Fibroblast of skin of abdomen (primary cell): Measurements from ENCODE around the gene FREM1. TPM values are rescaled to one million over a fixed set of nuclear protein-coding genes. Genes with fewer than 3 reads are reported as not detected.
"Not testable (repeated sequence)": the region's sequence is repeated elsewhere in the genome, so short reads cannot be mapped to it uniquely, and the experiment has no call there.

Experiments used
- DNase-seq: peaks from one replicate; pipeline ENCODE4 v3.0.0-alpha.2; 2013
- polyA plus RNA-seq, 2 experiments: library from polyadenylated mRNA; unstranded; fragments of 120-200 nt; gene quantifications; one replicate each; pipeline ENCODE4 v1.2.1, GENCODE V29; 2013; ENCODE audit not compliant: insufficient read length in 2 of 2

The FREM1 gene
- 0.26 TPM for polyA plus RNA-seq (2013, experiment 1 of 2; ENCODE audit: insufficient read length)
- polyA plus RNA-seq (2013, experiment 2 of 2; ENCODE audit: insufficient read length): 0.20 TPM

DNA sequence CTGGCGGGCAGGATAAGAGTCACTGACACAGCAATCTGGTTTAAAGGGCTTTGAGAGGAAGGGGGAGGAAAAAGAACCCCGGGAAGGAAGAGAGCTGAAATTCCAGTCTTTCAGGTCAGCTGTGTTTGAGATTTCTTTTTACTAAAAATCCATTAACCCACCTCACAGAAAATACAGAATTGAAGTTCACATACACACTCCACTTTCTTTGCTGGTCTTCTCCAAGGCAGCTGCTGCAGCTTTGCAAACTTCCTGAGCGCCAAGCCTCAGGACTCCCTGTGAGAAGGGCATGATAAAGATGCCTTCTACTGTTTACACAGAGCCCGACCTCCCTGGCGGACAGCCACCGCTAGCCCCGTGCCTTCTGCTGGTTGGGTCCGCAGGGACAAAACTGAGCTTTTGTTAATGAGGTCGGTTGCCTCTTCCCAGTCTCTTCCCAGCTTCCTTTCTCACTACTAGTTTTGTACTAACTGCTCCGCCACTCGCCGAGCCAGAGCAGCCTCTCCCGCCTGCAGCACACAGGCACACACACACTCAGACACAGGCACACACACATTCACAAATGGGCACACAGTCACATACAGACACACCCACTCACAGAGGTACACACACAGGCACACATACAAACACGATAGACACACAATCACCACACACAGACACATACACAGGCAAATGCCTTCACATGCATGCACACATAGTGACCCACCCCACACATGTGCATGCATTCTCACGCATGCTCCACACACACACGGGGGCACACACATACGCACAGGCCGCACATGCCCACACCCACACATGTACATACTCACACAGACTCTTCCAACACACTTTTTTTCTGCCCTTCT lies at the start of gene FREM1:
Gene FREM1 (minus strand): TSS at position 468 of the 845 bp plus-strand sequence. CDS start 41,451 bp downstream, outside the sequence.
- DNase-seq: peak; percentile 20

DNA sequence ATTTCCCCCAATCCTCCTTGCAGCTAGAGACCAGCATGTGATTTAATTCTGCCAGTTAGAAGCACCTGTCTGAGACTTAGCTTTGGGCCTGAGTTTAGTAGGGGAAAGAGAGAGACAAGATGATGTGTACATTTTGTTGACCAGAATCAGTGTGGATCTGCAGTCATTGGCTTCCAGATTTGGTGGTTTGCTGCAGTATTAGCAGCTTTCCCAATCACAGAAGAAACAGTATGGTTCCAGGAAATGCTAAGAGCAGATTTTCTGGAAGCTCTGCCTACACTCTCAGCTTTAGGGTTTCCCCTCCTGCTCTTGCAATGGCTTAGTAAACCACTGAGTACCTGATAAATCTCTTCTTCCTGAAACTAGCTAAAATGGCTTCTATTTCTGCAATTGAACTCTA lies 48.8 kb upstream of the FREM1 start:
- DNase-seq: no peak

GRCh38 chr9:14957109-14957508 lies 46.9 kb upstream of the FREM1 start:
- DNase-seq: no peak

GRCh38 chr9:14956208-14956607 lies 46.0 kb upstream of the FREM1 start:
- DNase-seq: no peak

DNA sequence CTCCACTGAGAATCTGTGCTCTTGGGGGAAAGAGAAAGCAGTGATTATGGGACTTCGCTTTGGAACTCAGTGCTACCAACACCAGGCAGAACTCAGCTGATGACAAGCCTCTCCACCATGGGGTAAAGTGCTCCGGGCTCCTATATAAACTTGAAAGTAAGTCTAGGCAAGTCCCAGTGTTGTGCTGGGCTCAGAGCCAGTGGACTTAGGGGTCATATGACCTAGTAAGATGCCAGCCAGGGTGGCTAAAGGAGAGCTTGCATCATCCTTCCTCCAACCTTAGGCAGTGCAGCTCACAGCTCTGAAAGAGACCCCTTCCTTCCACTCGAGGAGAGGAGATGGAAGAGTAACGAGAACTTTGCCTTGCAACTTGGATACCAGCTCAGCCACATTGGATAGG lies 35.1 kb upstream of the FREM1 start:
- no peak for DNase-seq

DNA sequence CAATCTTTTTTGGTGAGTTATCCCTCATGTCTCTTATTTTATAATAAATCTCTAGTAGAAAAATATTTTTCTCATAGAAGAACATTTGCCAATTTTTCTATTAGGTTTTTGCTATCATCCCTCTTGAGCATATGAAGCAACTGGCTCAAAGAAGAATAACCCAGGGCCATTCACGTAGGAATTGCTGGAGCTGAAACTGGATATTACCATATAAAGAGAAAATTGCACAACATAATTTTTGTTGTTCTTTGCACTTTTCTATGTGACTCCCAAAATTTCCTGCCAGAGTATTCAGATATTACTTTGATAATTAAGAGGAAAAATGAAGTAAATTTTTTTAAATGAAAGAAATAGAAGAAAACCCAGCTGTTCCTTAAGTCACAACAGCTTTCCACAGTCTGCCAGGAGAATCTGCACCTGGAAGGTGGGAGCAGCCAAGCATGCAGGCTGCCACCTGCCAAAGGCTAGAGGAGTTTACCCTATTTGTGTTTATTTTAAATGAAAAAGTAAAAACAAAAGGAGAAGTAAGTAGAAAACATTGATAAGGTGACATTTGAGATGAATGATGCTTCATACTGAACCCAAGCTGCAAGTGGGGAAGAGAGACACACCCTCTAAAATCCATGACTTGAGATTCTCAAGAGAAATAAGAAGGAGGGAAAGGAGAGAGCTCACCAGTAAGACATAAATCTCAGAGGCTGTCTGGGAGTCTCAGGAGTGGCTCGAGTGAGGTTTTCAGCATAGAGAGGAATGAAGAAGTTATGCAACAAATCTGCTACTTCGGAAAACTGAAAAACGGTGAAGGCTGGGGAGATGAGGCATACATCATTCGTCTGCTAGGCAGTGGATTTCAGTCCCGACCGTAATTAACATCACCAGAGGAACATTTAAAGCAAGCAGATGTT lies 31.5 kb upstream of the FREM1 start:
- DNase-seq: peak; percentile 60

- no peak for DNase-seq
These were observed 29.1 kb upstream of the FREM1 start for GRCh38 chr9:14939378-14939777.

GRCh38 chr9:14937216-14937615 lies 27.0 kb upstream of the FREM1 start:
- no peak for DNase-seq

DNA sequence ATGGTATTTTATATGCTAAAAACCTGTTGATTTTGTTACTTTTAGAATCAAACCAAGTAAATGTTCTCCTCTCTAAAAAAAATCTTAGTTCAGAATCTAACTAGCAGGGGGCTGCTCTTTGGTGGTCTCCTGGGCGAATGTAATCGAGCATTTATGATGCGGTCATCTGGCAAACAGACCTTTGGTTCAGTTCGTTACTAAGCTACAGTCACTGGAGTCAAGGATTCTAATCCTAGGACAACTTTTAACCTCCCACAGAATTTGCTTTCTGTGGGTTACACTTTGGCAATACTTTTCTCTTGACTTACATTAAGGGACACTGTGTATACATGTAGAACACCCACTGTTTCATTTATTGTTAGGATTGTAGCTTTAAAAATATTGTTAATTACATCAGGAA lies 26.3 kb upstream of the FREM1 start:
- no peak for DNase-seq

DNA sequence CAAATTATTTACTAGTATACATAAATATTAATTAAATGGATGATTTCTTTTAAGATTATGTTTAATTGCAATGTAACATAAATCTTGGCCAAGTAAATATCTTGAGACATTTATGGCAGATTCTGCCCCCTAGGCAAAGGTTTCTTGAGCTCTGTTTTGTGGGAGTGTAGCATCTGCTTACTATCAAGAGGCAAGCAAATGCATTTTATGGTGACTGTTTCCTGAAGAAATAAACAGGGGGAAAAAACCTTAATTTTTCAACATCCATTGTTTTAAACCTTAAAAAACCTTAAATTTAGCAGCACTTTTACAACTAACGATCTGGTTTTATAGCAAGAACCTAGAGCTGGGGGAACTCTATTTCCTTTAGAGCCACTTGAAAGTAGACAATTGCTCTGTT lies 25.7 kb upstream of the FREM1 start:
- no peak for DNase-seq

DNA sequence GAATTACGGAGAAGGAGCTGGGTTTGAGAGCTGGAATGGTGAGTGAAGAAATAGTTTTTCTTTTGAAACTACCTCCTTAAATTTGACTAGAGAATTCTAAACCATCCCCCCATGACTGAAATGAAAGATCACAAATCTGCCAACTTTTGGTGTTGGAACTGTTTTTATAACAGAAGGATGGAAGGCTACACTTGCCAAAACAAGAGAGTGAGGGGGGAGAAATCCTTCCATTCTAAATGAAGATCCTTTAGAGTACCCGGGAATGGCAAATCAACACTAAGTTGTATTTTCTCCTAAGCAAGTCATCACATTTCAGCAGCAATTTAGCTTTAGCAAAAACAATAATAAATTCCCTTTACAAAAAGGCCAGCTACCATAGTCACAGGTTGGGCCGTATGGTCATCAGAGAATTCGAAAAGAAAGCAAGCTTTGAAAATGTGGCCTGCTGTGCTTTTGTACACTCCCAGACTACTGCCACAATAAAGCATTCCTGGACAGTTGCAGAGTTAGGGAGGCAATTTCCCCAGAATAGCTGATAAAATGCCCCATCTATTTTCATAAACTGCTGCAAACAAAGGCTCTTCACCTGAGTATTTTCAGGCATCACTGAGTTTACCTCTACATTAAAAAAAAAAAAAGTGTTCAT lies 25.0 kb upstream of the FREM1 start:
- no peak for DNase-seq

DNA sequence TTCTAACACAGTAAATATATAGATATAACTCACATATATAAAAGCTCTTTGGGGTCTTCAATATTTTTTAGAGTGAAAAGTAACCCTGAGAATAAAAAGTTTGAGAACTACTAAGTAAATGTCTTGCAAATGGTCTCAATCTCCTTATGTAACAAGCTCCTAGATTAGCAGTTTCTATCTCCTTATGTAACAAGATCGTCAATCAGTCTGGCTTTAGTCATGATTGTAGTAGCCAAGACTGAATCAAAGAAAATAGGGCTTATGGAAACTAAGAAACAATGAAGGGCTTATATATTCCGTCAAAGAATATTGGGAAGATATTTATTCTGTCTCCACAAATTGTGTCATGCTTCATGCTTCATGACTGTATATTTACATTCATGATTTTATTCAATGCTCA lies 22.4 kb upstream of the FREM1 start:
- DNase-seq: no peak

DNA sequence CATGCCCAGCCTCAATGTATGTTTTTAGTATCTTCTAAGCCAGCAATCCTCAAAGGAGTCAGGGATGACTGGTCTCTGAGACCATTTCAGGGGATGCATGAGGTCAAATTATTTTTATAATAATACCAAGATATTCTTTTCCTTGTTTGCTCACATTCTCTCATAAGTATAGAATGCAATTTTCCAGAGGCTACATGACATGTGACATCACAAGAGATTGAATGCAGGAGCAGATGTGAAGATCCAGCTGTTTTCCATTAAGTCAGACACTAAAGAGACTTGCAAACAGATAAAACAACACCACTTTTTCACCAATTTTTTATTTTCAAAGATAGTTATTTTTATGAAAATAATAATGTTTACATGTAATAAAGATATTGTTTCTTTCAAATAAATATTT lies 22.0 kb upstream of the FREM1 start:
- peak; percentile 13 for DNase-seq

- DNase-seq: no peak
These were observed 16.9 kb upstream of the FREM1 start for GRCh38 chr9:14926941-14927624.

- peak; percentile 78 for DNase-seq
These were observed 14.3 kb upstream of the FREM1 start for GRCh38 chr9:14924230-14925219.

DNA sequence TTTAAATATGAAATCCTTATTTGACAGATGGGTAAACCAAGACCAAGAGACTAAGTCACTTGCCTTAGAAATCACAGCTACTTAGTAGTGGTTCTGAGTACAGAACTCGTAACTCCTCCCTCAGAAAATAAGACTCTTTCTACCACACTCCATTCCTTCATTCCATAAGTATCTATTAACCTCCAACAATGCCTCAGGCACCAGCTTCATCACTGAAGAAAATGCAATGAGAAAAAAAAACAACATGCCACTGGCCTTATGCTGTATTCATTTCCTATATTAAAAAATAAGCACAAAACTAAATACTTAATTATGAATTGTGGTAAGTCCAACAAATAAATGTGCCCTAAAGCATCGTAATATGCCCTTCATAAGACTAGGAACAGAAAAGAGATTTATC lies 13.5 kb upstream of the FREM1 start:
- no peak for DNase-seq

GRCh38 chr9:14920805-14921204 lies 10.6 kb upstream of the FREM1 start:
- not testable (repeated sequence) for DNase-seq

- DNase-seq: no peak
These were observed 3.1 kb upstream of the FREM1 start for GRCh38 chr9:14913366-14913765.

DNA sequence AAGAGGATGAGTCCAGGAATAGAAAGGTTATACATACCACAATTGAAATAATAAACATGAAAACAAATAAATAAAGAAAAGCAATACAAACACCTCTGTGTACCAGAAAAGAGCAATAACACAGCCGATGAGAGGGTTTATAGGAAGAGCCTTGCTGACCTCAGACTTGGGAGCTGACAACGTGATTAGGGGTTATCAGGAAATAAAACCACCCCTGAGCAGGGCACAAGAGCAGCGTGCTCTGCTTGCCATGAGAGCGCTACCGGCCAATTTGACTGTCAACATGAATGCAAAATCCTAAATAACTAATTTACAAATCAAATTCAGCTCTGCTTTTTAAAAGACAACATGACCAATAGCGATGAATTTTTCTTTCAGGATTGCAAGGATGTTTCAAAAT lies 2.6 kb upstream of the FREM1 start:
- DNase-seq: no peak

- no peak for DNase-seq
These were observed 818 bp upstream of the FREM1 start for GRCh38 chr9:14911046-14911445.

DNA sequence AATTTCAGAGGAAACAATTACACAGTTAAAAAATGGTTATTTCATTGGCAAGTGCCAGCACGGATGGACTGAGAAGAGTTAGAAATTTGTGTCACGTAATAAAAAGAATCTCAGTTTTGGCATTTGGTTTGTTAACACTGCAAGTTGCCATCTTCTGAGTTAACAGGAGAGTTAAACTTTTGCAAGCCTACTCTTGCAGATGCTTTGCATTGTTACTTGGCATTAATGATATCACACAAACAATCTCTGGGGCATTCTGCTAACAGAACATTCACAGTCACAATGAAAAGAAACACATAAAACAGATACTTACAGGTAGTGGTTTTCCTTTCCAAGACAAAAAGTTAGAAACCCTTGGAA lies 647 bp downstream of the FREM1 start:
- no peak for DNase-seq
